ENCODE measurements around the gene UNC5B.

UNC5B gene

DNA sequence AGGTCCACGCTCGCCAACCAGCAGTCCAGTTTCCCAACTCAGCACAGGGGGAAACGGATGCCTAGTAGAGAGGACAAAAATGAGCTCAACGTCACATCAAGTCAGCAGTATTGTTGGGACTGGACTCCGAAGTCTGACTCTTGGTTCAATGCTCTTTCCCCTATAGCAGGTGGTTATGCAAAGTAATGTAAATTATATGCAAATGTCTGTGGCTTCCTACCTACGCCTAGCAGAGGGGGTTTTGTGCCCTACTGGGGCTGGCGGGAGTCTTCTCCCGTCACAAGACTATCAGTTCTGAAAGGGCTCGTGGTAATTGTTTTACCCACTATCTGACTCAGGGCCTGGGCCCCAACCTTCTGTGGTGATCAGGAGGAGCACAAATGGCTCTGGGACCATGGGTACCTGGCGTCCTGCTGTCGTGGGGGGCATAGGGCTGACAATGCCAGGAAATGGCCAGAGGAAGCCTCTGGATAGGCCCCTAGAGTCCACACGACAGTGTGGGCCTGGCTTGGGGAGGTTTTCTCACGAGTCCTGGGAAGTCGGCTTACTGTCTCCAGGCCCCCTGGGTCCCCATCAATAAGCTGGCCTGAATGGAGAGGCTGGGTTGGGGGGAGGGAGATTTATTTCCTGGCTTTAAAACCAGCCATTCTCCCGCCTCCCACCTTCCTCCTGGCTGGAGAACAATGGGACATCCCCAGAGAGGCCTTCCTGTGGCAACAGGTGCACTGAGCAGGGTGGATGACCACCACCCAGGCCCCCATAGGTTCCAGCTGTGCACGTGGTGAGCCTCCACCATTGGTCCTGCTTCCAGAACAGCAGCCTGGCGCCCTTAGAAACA, 41.8 kb downstream of the UNC5B start:
- H3K4me1 ChIP-seq, result peaks cover 23% of the 10 kb centered on the region
- H3K9me3 ChIP-seq, result no peaks in the 10 kb centered on the region
- DNase-seq (ENCODE audit: low spot score in 2 of 2), result no peak
- no peaks in the 10 kb centered on the region for H3K36me3 ChIP-seq (replicated peaks)
- in situ Hi-C loops (cut with MboI; ENCODE audit: low sequenced_read_pairs), result no loop called here
- H3K4me3 ChIP-seq, result no peak overlapping the region
- no peaks in the 10 kb centered on the region for H3K27me3 ChIP-seq (ENCODE audit: low read depth)

DNA sequence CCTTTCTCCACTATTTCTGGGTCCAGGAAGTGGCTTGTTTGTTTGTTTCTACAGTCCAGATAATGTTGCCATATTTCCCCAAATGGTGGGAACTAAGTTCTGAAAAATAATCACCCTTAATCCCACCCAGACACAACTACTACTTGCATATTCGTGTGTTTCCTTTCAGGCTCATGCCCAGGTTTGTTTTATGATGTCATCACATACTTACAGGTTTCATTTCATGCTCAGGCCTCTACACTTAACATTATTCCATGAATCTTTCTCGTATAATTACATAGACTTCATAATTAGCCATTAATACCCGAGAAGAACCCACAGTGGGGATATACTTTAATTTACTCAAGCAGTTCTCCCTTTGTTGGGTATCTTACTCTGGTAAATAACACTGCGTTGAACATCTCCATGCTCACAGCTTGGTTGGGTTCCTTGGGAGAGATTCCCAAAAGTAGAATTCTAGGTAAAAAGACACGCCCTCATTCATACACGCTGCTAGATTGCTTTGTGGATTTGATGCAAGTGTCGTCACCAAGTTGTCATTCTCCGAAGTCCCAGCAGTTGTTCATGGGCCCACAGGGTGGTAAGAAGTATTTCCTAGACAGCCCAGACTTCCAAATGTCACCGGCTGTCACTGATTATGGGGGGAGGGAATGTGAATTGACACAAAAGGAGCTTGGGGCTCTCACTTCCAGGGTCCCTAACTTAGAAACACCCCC, 42.6 kb downstream of the UNC5B start:
- Histone ChIP-seq H3K27me3 (ENCODE audit: low read depth) (no peaks in the 10 kb centered on the region), H3K36me3 (replicated peaks) (no peaks in the 10 kb centered on the region), H3K4me3 (no peak overlapping the region), H3K4me1 (peaks cover 23% of the 10 kb centered on the region), H3K9me3 (no peaks in the 10 kb centered on the region)
- in situ Hi-C loops (cut with MboI; ENCODE audit: low sequenced_read_pairs), result no loop called here
- no peak for DNase-seq (ENCODE audit: low spot score in 2 of 2)

DNA sequence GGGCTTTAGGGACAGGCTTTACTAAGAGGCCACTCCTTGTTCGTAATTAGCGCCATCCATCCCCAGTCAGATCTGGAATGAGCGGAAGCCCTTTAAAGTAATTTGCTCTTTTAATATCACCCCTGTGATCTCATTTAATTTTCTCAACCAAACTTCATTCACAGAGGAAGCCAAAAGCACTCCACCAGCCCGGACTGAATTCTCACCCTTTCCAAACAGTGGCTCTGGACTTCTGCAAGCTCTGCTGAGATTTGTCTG, 43.1 kb downstream of the UNC5B start:
- H3K9me3 ChIP-seq, result no peaks in the 10 kb centered on the region
- in situ Hi-C loops (cut with MboI; ENCODE audit: low sequenced_read_pairs), result no loop called here
- DNase-seq (ENCODE audit: low spot score in 2 of 2), result no peak
- peaks cover 21% of the 10 kb centered on the region for H3K4me1 ChIP-seq
- no peaks in the 10 kb centered on the region for H3K36me3 ChIP-seq (replicated peaks)
- H3K4me3 ChIP-seq, result no peak overlapping the region
- H3K27me3 ChIP-seq (ENCODE audit: low read depth), result no peaks in the 10 kb centered on the region

DNA sequence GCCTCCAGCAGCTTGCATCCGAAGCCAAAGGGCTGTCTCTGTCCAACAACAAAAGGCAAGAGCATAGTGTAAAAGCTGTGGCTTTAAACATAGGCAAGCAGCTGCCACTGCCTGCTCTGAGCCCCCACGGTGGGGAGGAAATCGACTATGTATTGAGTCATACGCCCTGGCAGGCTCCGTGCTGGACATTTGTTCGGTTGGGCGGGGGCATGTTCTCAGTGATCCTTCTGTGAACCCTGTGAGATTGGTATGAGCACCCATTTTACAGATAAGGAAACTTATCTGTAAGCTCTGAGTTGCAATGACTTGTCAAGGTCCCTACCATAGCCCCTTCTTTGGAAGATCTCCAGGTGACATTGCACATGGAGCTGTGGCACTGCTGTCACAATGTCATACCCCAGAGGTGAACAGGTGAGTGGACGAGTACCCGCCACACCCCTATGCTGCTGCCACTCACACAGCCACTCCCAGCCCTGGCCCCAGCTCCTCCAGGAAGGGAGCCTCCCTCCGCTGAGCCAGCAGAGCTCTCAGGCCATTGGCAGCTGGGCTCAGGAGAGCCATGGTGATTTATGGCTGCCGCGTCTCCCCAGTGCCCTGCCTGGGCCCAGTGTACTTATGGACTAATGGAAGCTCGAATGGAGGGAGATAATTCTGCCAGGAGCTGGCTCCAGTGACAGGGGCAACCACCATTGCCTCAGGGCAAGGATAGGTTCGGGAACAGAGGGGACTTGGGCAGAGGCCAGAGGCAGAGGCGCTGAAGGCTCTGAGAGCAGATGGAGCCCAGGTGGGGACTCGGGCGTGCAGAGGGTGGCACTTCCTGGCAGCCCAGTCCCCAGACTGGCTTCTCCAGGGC, 43.7 kb downstream of the UNC5B start:
- Histone ChIP-seq H3K27me3 (ENCODE audit: low read depth) (no peaks in the 10 kb centered on the region), H3K4me1 (peaks cover 16% of the 10 kb centered on the region), H3K36me3 (replicated peaks) (no peaks in the 10 kb centered on the region), H3K9me3 (no peaks in the 10 kb centered on the region), H3K4me3 (no peak overlapping the region)
- DNase-seq (ENCODE audit: low spot score in 2 of 2), result no peak
- in situ Hi-C loops (cut with MboI; ENCODE audit: low sequenced_read_pairs), result no loop called here

DNA sequence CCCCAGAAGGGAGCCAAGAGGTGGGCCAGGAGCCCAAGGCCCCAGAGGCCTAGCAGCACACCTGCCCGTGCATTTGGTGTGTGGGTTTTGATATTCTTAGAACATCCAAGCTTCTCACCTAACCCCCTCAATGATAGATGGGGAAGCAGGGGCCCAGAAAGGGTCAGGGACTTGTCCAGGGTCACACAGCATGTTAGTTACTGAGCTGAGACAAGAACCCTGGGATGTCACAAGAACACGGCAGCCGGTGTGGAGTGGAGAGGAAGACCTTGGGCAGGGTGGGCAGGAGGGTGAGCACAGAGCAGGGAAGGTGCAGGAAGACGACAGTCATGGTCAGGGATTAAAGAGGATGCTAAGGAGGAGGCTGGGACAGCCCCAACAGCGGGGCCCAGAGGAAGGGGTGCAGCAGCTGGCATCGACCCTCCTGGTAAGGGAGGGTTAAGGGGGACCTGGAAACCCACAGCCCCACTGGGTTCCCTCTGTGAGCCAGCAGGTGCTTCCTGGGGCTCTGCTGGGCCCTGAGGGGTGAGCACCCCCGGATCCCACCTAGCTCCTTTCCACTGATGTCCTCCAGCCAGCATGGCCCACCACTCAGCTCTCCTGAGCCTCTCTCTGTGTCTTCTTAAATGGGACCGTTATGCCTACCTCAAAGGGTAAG, 44.4 kb downstream of the UNC5B start:
- peaks cover 10% of the 10 kb centered on the region for H3K4me1 ChIP-seq
- no peaks in the 10 kb centered on the region for H3K9me3 ChIP-seq
- in situ Hi-C loops (cut with MboI; ENCODE audit: low sequenced_read_pairs), result no loop called here
- no peaks in the 10 kb centered on the region for H3K27me3 ChIP-seq (ENCODE audit: low read depth)
- no peak for DNase-seq (ENCODE audit: low spot score in 2 of 2)
- no peaks in the 10 kb centered on the region for H3K36me3 ChIP-seq (replicated peaks)
- H3K4me3 ChIP-seq, result no peak overlapping the region

DNA sequence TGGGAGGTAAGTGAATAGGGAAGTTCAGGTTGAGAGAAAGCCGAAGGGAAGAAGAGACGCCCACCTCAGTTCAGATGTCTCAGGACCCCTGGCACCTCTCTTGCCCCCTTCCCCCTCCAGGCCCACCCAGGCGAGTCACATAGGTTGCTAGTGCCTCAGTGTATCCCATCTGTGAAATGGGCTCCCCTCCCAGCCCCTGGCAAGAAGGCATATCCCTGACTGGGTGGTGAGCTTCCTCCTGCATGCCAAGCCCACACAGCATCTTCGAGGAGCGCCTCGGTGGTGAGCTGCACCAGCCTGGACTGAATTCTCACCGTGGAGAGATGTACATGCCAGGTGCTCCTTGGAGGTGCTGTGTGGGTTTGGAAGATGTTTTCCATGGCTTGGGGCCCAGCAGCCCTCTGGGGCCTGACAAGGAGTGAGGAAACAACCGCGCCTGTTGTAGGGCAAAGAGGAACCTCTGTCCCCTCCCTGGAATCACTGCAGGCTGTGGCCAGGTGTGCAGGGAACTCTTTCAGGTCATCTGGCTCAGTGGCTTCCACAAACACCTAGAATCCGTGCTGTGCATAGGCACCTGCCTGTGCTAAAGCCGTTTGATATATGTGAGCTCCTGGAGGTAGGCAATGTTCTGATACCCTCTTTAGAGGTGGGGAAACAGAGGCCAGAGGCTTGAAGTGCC, 45.1 kb downstream of the UNC5B start:
- DNase-seq (ENCODE audit: low spot score in 2 of 2), result no peak
- no peak overlapping the region for H3K4me3 ChIP-seq
- H3K27me3 ChIP-seq (ENCODE audit: low read depth), result no peaks in the 10 kb centered on the region
- no peaks in the 10 kb centered on the region for H3K9me3 ChIP-seq
- in situ Hi-C loops (cut with MboI; ENCODE audit: low sequenced_read_pairs), result no loop called here
- no peaks in the 10 kb centered on the region for H3K36me3 ChIP-seq (replicated peaks)
- H3K4me1 ChIP-seq, result peaks cover 3% of the 10 kb centered on the region

DNA sequence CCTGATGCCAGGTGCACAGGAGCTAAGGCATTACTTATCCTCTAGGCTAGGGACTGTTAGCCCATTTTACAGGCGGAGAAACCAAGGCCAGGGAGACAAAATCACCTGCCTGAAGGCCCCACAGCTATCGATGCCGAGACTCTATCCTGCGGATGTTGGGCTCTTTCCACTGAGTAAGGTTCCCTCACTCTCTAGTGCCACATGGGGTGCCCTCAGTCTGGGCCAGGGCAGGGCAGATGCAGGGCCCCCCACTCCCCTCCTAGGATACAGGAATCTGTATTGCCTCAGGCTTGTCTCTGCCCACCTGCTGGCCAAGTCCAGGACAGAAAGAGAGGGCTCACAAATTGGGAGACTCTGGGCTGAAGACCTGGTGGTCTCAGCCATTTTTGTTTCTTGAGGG, 45.7 kb downstream of the UNC5B start:
- DNase-seq (ENCODE audit: low spot score in 2 of 2), result no peak
- no peak overlapping the region for H3K4me3 ChIP-seq
- no peaks in the 10 kb centered on the region for H3K27me3 ChIP-seq (ENCODE audit: low read depth)
- H3K36me3 ChIP-seq (replicated peaks), result no peaks in the 10 kb centered on the region
- H3K9me3 ChIP-seq, result no peaks in the 10 kb centered on the region
- H3K4me1 ChIP-seq, result peaks cover 3% of the 10 kb centered on the region
- in situ Hi-C loops (cut with MboI; ENCODE audit: low sequenced_read_pairs), result no loop called here

DNA sequence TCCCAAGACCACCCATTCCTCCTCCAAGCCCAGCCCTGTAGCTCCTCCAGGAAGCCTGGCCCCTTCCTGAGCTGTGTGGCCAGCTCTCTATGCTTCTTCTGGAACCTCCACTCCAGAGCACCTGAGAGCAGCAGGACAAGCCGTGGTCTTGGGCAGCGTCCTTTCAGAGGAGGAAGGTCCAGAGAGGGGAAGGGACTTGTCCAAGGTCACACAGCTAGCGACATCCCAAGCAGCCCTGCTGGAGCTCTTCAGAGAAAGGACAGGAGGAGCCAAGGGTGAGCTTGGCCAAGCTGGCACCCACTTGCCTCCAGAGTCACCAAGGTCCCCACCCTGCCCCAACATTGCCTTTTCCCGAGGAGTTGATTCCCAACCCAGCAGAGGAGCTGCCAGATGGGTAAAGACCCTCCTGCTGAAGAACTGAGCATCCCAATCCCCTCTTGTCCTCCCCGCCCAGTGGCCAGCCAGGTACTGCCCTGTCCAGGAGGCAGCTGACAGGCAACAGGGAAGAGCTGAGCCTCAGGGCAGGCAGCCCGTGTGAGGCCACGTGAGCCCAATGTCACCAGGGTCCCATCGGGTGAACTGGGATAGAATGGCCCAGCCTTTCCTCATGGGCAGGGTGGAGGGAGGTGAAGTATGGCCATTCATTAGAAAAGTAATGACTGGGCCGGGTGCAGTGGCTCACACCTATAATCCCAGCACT, 46.2 kb downstream of the UNC5B start:
- H3K4me3 ChIP-seq, result no peak overlapping the region
- in situ Hi-C loops (cut with MboI; ENCODE audit: low sequenced_read_pairs), result no loop called here
- no peaks in the 10 kb centered on the region for H3K9me3 ChIP-seq
- no peaks in the 10 kb centered on the region for H3K27me3 ChIP-seq (ENCODE audit: low read depth)
- no peaks in the 10 kb centered on the region for H3K36me3 ChIP-seq (replicated peaks)
- H3K4me1 ChIP-seq, result peaks cover 9% of the 10 kb centered on the region
- DNase-seq (ENCODE audit: low spot score in 2 of 2), result no peak

DNA sequence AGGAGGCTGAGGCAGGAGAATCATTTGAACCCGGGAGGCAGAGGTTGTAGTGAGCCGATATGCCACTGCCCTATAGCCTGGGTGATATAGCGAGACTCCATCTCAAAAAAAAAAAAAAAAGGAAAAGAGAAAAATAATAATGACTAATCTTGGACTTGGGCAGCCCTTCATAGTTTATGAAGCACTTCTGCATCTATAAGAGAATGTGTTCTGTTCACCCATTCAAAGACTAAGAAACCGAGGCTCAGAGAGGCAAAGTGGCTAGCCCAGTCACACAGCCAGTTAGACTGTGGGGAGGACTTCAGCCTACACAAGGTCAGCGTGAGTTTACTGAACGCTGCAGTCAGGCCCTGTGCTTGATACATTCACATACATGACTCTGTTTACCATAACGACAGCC, 46.9 kb downstream of the UNC5B start:
- in situ Hi-C loops (cut with MboI; ENCODE audit: low sequenced_read_pairs), result no loop called here
- no peaks in the 10 kb centered on the region for H3K27me3 ChIP-seq (ENCODE audit: low read depth)
- DNase-seq (ENCODE audit: low spot score in 2 of 2), result no peak
- no peaks in the 10 kb centered on the region for H3K9me3 ChIP-seq
- no peak overlapping the region for H3K4me3 ChIP-seq
- H3K4me1 ChIP-seq, result peaks cover 12% of the 10 kb centered on the region
- H3K36me3 ChIP-seq (replicated peaks), result no peaks in the 10 kb centered on the region

DNA sequence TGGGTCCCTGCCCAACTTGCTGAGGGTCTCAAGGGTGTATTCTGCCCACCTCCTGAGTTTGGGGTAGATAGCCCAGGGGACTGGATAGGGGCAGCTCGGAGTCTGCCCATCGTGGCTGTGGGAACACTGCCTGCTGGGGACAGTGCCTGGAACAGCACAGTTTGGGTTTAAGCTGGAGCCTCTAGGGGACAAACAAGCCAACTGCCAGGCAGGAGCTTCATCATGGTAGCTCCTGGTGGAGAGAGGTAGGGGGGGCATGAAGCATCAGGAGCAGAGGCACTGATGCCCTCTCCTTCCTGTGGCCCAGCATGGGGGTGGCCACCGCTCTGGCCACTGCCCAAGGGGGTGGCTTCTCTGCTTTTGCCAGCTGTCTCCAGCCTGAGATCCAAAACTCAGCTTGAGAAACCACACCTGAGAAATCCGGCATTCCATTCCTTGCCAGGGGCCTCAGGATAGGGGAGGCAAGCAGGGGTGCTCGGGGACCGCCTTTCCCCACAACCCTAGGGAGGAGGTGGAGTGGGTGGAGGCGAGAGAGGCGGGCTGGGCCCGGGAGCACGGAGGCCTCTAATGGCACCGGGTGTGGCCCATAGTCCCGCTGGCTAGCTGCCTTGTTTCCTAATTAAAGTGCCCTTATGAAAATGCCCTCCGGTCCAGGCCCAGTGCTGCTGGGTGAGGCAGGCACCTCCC, 47.6 kb downstream of the UNC5B start:
- no peak overlapping the region for H3K4me3 ChIP-seq
- no peaks in the 10 kb centered on the region for H3K27me3 ChIP-seq (ENCODE audit: low read depth)
- in situ Hi-C loops (cut with MboI; ENCODE audit: low sequenced_read_pairs), result no loop called here
- H3K4me1 ChIP-seq, result peaks cover 12% of the 10 kb centered on the region
- H3K9me3 ChIP-seq, result no peaks in the 10 kb centered on the region
- no peaks in the 10 kb centered on the region for H3K36me3 ChIP-seq (replicated peaks)
- no peak for DNase-seq (ENCODE audit: low spot score in 2 of 2)

DNA sequence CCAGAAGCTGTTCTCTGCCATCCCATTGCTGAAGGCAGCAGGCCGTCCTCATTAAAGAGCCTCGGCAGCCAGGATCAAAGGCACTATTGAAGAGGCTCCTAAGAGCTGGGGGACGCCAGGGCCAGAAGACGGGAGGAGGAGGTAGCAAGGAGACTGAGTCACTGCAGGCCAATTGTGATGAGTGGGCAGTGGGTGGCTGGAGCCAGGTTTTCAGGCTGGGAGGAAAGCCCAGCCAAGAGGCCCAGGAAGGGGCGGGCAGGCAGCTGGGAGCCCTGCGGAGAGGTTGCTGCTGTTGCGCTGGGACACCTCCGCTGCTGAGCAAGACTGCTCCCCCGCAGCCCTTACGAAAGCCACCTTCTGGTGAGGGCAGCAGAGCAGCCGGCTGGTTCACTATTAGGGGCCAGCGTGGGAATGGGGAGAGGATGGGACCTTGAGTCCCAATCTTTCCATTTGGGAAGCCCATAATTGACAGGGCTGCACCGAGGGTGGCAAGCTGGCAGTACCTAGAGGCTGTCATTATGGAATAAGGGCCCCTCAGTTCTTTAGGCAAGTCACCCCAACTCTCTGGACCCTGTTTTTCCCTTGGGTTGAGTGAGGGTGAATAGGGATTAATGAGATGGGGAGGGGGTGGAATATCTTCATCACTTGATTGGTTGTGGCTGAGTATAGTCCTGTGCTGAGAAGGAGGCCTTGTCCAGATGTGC, 48.4 kb downstream of the UNC5B start:
- Histone ChIP-seq H3K27me3 (ENCODE audit: low read depth) (no peaks in the 10 kb centered on the region), H3K4me3 (no peak overlapping the region), H3K9me3 (no peaks in the 10 kb centered on the region), H3K36me3 (replicated peaks) (no peaks in the 10 kb centered on the region), H3K4me1 (peaks cover 12% of the 10 kb centered on the region)
- in situ Hi-C loops (cut with MboI; ENCODE audit: low sequenced_read_pairs), result no loop called here
- DNase-seq (ENCODE audit: low spot score in 2 of 2), result no peak

DNA sequence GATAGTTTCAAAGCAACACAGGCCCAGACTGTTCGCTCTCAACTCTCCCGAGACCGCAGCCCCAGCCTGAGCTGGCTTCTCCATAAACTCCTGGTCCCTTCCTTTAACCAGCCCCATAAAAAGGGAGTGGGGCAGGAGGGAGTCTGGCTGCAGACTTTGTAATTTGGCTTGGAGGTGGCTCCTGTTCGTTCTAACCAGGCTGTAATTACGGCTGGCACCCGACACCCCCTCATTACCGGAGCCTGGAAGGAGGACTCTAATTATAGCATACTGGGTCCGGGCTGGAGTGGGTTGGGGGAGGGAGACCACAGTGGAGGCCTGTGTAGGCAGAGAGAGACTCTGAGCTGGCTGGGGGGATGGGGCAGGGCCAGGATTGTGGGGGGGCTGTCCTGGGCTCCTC, 49.7 kb downstream of the UNC5B start:
- in situ Hi-C loops (cut with MboI; ENCODE audit: low sequenced_read_pairs), result no loop called here
- no peaks in the 10 kb centered on the region for H3K36me3 ChIP-seq (replicated peaks)
- H3K4me3 ChIP-seq, result no peak overlapping the region
- DNase-seq (ENCODE audit: low spot score in 2 of 2), result no peak
- H3K9me3 ChIP-seq, result no peaks in the 10 kb centered on the region
- no peaks in the 10 kb centered on the region for H3K27me3 ChIP-seq (ENCODE audit: low read depth)
- H3K4me1 ChIP-seq, result peaks cover 12% of the 10 kb centered on the region

All from HAP-1 (cell line).